Neural cell (in vitro differentiated cells): ENCODE results near the gene ZNF771. TPM values are rescaled to one million over a fixed set of nuclear protein-coding genes. Genes with fewer than 3 reads are reported as not detected.

ENCODE experiments used
- H2AFZ ChIP-seq: fragments of 200-600, 300-800 bp; sonication (generic), shearing (Covaris generic); 2 replicates; pipeline ENCODE4 v1.6.0; 2014; ENCODE audit warnings: low read depth, mild to moderate bottlenecking, antibody characterized with exemption, low read length, moderate library complexity
- H3F3A ChIP-seq: fragments of 200-600 bp; shearing (Covaris generic); 2 replicates; pipeline ENCODE4 v1.6.1; 2016; ENCODE audit warnings: mild to moderate bottlenecking, moderate library complexity, mixed read lengths, antibody characterized with exemption, low read length; ENCODE audit not compliant: insufficient read depth, poor library complexity, severe bottlenecking
- H3K27ac ChIP-seq: fragments of 200-600, 300-800 bp; sonication (generic), shearing (Covaris generic); 2 replicates; pipeline ENCODE4 v1.5.1; 2014; ENCODE audit warnings: mild to moderate bottlenecking, low read length, moderate library complexity
- H3K27me3 ChIP-seq: fragments of 300-800, 200-600 bp; sonication (generic), shearing (Covaris generic); 2 replicates; pipeline ENCODE4 v1.6.0; 2014; ENCODE audit warnings: mild to moderate bottlenecking, low read depth, low read length, moderate library complexity; ENCODE audit not compliant: insufficient read depth
- H3K36me3 ChIP-seq: fragments of 300-800, 200-600 bp; sonication (generic), shearing (Covaris generic); 2 replicates; pipeline ENCODE4 v1.5.1; 2014; ENCODE audit warnings: mild to moderate bottlenecking, antibody characterized with exemption, low read length, moderate library complexity; ENCODE audit not compliant: insufficient read depth
- H3K4me2 ChIP-seq: fragments of 300-800, 200-600 bp; sonication (generic), shearing (Covaris generic); 2 replicates; pipeline ENCODE4 v1.6.0; 2014; ENCODE audit warnings: mild to moderate bottlenecking, low read length
- H3K4me3 ChIP-seq: fragments of 300-800, 200-600 bp; sonication (generic), shearing (Covaris generic); 2 replicates; pipeline ENCODE4 v1.5.1; 2014; ENCODE audit warnings: mild to moderate bottlenecking, low read length, moderate library complexity
- H3K79me2 ChIP-seq: fragments of 200-600 bp; shearing (Covaris generic); replicated peaks from 2 replicates; pipeline ENCODE4 v1.6.0; 2014; ENCODE audit warnings: mild to moderate bottlenecking, low read length, moderate library complexity; ENCODE audit not compliant: insufficient read depth
- H3K9ac ChIP-seq: fragments of 300-800, 200-600 bp; sonication (generic), shearing (Covaris generic); 2 replicates; pipeline ENCODE4 v1.6.1; 2016; ENCODE audit warnings: mild to moderate bottlenecking, low read length, mixed read lengths
- H3K9me2 ChIP-seq: fragments of 200-600 bp; shearing (Covaris generic); 2 replicates; pipeline ENCODE4 v1.6.1; 2016; ENCODE audit warnings: mild to moderate bottlenecking, low read length, mixed read lengths; ENCODE audit not compliant: insufficient read depth
- H3K9me3 ChIP-seq: fragments of 200-600, 300-800 bp; sonication (generic), shearing (Covaris generic); 2 replicates; pipeline ENCODE4 v1.6.1; 2016; ENCODE audit warnings: mild to moderate bottlenecking, mixed run types, low read length, moderate library complexity, mixed read lengths
- H4K20me1 ChIP-seq: fragments of 200-600 bp; shearing (Covaris generic); 2 replicates; pipeline ENCODE4 v1.6.1; 2016; ENCODE audit warnings: mild to moderate bottlenecking, mixed run types; ENCODE audit not compliant: insufficient read depth
- CTCF ChIP-seq: fragments of 450-650 bp; IDR thresholded peaks from 2 replicates; pipeline ENCODE4 v1.5.1; 2014; ENCODE audit warnings: antibody characterized with exemption, mild to moderate bottlenecking, moderate library complexity; ENCODE audit not compliant: poor library complexity, severe bottlenecking
- EP300 ChIP-seq: fragments of 450-650 bp; conservative IDR thresholded peaks from 2 replicates; pipeline ENCODE4 v1.6.1; 2014; ENCODE audit warnings: antibody characterized with exemption, mild to moderate bottlenecking, moderate library complexity; ENCODE audit not compliant: poor library complexity, severe bottlenecking
- EZH2 ChIP-seq: fragments of 200-600, 300-800 bp; shearing (Covaris generic), sonication (generic); IDR thresholded peaks from 2 replicates; pipeline ENCODE4 v1.6.1; 2014; ENCODE audit warnings: antibody characterized with exemption, low read length, borderline replicate concordance, mild to moderate bottlenecking; ENCODE audit not compliant: insufficient read depth, poor library complexity, severe bottlenecking
- MXI1 ChIP-seq: fragments of 450-650 bp; conservative IDR thresholded peaks from 2 replicates; pipeline ENCODE4 v1.6.1; 2014; ENCODE audit warnings: antibody characterized with exemption, mild to moderate bottlenecking; ENCODE audit not compliant: poor library complexity, severe bottlenecking
- POLR2AphosphoS5 ChIP-seq: IDR thresholded peaks from 2 replicates; pipeline ENCODE4 v1.6.1; 2012
- RAD21 ChIP-seq: fragments of 450-650 bp; conservative IDR thresholded peaks from 2 replicates; pipeline ENCODE4 v1.6.1; 2014; ENCODE audit warnings: antibody characterized with exemption, mild to moderate bottlenecking, moderate library complexity
- REST ChIP-seq: IDR thresholded peaks from 2 replicates; pipeline ENCODE4 v1.6.1; 2012; ENCODE audit warnings: borderline replicate concordance
- SMC3 ChIP-seq: fragments of 450-650 bp; conservative IDR thresholded peaks from 2 replicates; pipeline ENCODE4 v1.6.1; 2014; ENCODE audit warnings: antibody characterized with exemption, mild to moderate bottlenecking, moderate library complexity; ENCODE audit not compliant: poor library complexity
- TAF1 ChIP-seq: IDR thresholded peaks from 2 replicates; pipeline ENCODE4 v1.6.1; 2012; ENCODE audit warnings: low read depth
- polyA plus RNA-seq: library from polyadenylated mRNA; depleted of rRNA; stranded (reverse); fragments of >200 nt; gene quantifications from 2 replicates; pipeline ENCODE4 v1.2.3, GENCODE V29; 2014

The ZNF771 gene
- polyA plus RNA-seq, 1 donor from 2014 or later, result 11.7 TPM

- Histone ChIP-seq H3K79me2 (no peaks in the 10 kb centered on the region), H3K4me2 (no peak overlapping the region), H3F3A (peaks cover 2% of the 10 kb centered on the region), H3K36me3 (no peaks in the 10 kb centered on the region), H3K4me3 (no peak overlapping the region), H3K27me3 (no peaks in the 10 kb centered on the region), H3K9me3 (no peaks in the 10 kb centered on the region), H2AFZ (no peak overlapping the region), H3K9ac (no peak overlapping the region), H3K27ac (no peak overlapping the region), H4K20me1 (no peaks in the 10 kb centered on the region), H3K9me2 (no peaks in the 10 kb centered on the region)
- TF ChIP-seq MXI1 (no peak), POLR2AphosphoS5 (no peak), EZH2 (no peak), SMC3 (no peak), REST (no peak), EP300 (no peak), TAF1 (no peak), RAD21 (no peak), CTCF (no peak)
Measured at GRCh38 chr16:30416047-30416603, 8.7 kb downstream of the ZNF771 start.

- H3K27ac ChIP-seq, result peak overlapping the region; percentile 57
- peak overlapping the region; percentile 71 for H3K4me3 ChIP-seq
- H3K9ac ChIP-seq, result peak overlapping the region; percentile 59
- no peaks in the 10 kb centered on the region for H3K9me3 ChIP-seq
- peaks cover 2% of the 10 kb centered on the region for H3F3A ChIP-seq
- TF ChIP-seq POLR2AphosphoS5 (no peak), SMC3 (no peak), RAD21 (no peak), EP300 (no peak), MXI1 (no peak), CTCF (no peak), EZH2 (no peak), REST (no peak), TAF1 (no peak)
- no peaks in the 10 kb centered on the region for H4K20me1 ChIP-seq
- H3K36me3 ChIP-seq, result no peaks in the 10 kb centered on the region
- no peaks in the 10 kb centered on the region for H3K27me3 ChIP-seq
- no peaks in the 10 kb centered on the region for H3K79me2 ChIP-seq
- H3K9me2 ChIP-seq, result no peaks in the 10 kb centered on the region
- H2AFZ ChIP-seq, result no peak overlapping the region
- H3K4me2 ChIP-seq, result no peak overlapping the region
Measured at GRCh38 chr16:30416624-30417528, 9.5 kb downstream of the ZNF771 start.
